Measurements from ENCODE around the gene LHX1.

DNA sequence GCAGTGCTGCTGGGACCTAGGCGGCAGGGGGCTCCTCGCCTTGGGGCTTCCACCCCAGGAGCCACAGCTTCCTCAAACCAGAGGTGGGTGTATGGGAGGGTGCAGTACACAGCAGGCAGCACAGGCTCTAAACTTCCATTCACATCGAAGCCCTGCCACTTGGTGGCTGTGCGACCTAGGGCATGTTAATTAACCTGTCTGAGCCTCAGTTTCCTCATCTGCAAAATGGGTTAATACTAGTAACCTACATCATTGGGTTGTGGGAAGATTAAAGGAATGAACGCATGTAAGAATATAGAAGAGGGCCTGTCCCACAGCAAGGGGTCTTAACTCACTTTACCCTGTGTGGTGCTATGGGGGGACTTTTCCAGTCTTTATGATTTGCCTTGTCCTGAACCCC is 26.8 kb upstream of the LHX1 start:
- TF ChIP-seq, protein P1, sequence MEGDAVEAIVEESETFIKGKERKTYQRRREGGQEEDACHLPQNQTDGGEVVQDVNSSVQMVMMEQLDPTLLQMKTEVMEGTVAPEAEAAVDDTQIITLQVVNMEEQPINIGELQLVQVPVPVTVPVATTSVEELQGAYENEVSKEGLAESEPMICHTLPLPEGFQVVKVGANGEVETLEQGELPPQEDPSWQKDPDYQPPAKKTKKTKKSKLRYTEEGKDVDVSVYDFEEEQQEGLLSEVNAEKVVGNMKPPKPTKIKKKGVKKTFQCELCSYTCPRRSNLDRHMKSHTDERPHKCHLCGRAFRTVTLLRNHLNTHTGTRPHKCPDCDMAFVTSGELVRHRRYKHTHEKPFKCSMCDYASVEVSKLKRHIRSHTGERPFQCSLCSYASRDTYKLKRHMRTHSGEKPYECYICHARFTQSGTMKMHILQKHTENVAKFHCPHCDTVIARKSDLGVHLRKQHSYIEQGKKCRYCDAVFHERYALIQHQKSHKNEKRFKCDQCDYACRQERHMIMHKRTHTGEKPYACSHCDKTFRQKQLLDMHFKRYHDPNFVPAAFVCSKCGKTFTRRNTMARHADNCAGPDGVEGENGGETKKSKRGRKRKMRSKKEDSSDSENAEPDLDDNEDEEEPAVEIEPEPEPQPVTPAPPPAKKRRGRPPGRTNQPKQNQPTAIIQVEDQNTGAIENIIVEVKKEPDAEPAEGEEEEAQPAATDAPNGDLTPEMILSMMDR (IDR thresholded peaks at IDR 0.05 in 8 of 11, conservative IDR thresholded peaks at IDR 0.05 in 3 of 11): no peak
- no peak for TF ChIP-seq POLR2A (IDR thresholded peaks at IDR 0.05)
- TF ChIP-seq POLR2AphosphoS5 (IDR thresholded peaks at IDR 0.05): no peak
